Endodermal cell (in vitro differentiated cells): ENCODE measurements around the gene CHRNA3. TPM values are rescaled to one million over a fixed set of nuclear protein-coding genes. Genes with fewer than 3 reads are reported as not detected.
A peak's percentile ranks its signal among the peaks of the same experiment; 100 is the strongest.

ENCODE experiments used
- DNase-seq: peaks from one replicate; pipeline ENCODE4 v3.0.0-alpha.2; 2017
- H3K27ac ChIP-seq: 2 replicates; pipeline ENCODE4 v1.5.1; 2013; ENCODE audit warnings: mild to moderate bottlenecking, low read depth, low read length, moderate library complexity
- H3K27me3 ChIP-seq: 2 replicates; pipeline ENCODE4 v1.6.1; 2013; ENCODE audit warnings: mild to moderate bottlenecking, low read length, moderate library complexity; ENCODE audit not compliant: insufficient read depth, control insufficient read depth, poor library complexity, severe bottlenecking
- H3K36me3 ChIP-seq: 2 replicates; pipeline ENCODE4 v1.7.0; 2013; ENCODE audit warnings: mild to moderate bottlenecking, low read length, moderate library complexity; ENCODE audit not compliant: control insufficient read depth, insufficient read depth
- H3K4me1 ChIP-seq: one replicate; pipeline ENCODE4 v1.7.0; 2013; ENCODE audit warnings: low read length; ENCODE audit not compliant: control insufficient read depth, insufficient read depth
- H3K4me3 ChIP-seq: 2 replicates; pipeline ENCODE4 v1.5.1; 2013; ENCODE audit warnings: mild to moderate bottlenecking, low read length, moderate library complexity
- H3K9ac ChIP-seq: 2 replicates; pipeline ENCODE4 v1.6.1; 2013; ENCODE audit warnings: mild to moderate bottlenecking, low read length, moderate library complexity; ENCODE audit not compliant: poor library complexity, severe bottlenecking; ENCODE audit errors: extremely low read depth
- H3K9me3 ChIP-seq: 2 replicates; pipeline ENCODE4 v1.6.1; 2013; ENCODE audit warnings: mild to moderate bottlenecking, low read length, moderate library complexity; ENCODE audit not compliant: control insufficient read depth
- H3K27ac Mint-ChIP-seq: 2 replicates; pipeline ENCODE4 v1.8.0; 2020; ENCODE audit warnings: mixed read lengths
- H3K27me3 Mint-ChIP-seq: 2 replicates; pipeline ENCODE4 v1.8.0; 2021; ENCODE audit warnings: mild to moderate bottlenecking, mixed read lengths; ENCODE audit not compliant: insufficient read depth
- H3K36me3 Mint-ChIP-seq: 2 replicates; pipeline ENCODE4 v1.8.0; 2020; ENCODE audit warnings: low read depth, mixed read lengths
- H3K4me1 Mint-ChIP-seq: 2 replicates; pipeline ENCODE4 v1.8.0; 2020; ENCODE audit warnings: mixed read lengths
- H3K4me3 Mint-ChIP-seq: 2 replicates; pipeline ENCODE4 v1.8.0; 2020; ENCODE audit warnings: mild to moderate bottlenecking, moderate library complexity, mixed read lengths
- H3K9me3 Mint-ChIP-seq: 2 replicates; pipeline ENCODE4 v1.8.0; 2020; ENCODE audit warnings: mild to moderate bottlenecking, mixed read lengths
- WGBS, 2 experiments: methylation state at CpG; one replicate each; pipeline versions ENCODE4 v1.1.5 to v1.1.7; 2013; ENCODE audit warnings: missing lambda C conversion rate in 2 of 2, mixed read lengths in 1 of 2; ENCODE audit not compliant: insufficient coverage in 1 of 2, insufficient read length in 1 of 2; 5-methylcytosine and 5-hydroxymethylcytosine counted together
- total RNA-seq, 2 donors: library from RNA; stranded (reverse); fragmentation: NEBNext Ultra II Directional in 1 of 2; extraction: Animal tissue kit (Norgen Biotek cat#: 25700) in 1 of 2; gene quantifications; 2 replicates in 1 of 2; 3 replicates in 1 of 2; pipeline ENCODE4 v1.2.1, GENCODE V29; 2021
- TF ChIP-seq, protein P1 (sequence below): fragments of 200-600 bp; sonication (generic); conservative IDR thresholded peaks from 2 replicates; pipeline ENCODE4 v1.5.0; 2021; ENCODE audit warnings: antibody characterized with exemption, mild to moderate bottlenecking

CHRNA3 gene
- total RNA-seq, 2 donors from 2014 or later = 1.6 to 3.7 TPM

DNA sequence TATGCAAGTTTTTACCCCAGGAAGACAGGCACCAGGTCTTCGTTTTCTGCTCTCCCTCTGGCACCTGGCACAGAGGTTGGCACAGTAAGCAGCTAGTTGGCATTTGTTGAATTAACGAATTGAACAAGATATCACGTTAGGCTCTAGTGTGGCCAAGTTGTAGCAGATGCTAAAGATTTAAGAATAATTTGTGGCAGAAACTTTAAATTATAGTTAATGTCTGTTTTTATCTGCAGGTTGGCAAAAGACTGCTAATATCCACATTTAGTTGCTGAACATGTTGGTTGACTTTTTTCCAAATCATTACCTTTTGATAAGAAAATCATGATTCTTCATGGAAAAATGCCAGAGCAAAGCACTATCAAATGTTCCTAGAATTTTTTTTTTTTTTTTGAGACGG, 47.4 kb downstream of the CHRNA3 start:
- TF ChIP-seq, protein P1, sequence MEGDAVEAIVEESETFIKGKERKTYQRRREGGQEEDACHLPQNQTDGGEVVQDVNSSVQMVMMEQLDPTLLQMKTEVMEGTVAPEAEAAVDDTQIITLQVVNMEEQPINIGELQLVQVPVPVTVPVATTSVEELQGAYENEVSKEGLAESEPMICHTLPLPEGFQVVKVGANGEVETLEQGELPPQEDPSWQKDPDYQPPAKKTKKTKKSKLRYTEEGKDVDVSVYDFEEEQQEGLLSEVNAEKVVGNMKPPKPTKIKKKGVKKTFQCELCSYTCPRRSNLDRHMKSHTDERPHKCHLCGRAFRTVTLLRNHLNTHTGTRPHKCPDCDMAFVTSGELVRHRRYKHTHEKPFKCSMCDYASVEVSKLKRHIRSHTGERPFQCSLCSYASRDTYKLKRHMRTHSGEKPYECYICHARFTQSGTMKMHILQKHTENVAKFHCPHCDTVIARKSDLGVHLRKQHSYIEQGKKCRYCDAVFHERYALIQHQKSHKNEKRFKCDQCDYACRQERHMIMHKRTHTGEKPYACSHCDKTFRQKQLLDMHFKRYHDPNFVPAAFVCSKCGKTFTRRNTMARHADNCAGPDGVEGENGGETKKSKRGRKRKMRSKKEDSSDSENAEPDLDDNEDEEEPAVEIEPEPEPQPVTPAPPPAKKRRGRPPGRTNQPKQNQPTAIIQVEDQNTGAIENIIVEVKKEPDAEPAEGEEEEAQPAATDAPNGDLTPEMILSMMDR = no peak
- no peak overlapping the region for H3K4me3 ChIP-seq
- H3K27ac Mint-ChIP-seq = no peak overlapping the region
- no peaks in the 10 kb centered on the region for H3K27me3 Mint-ChIP-seq
- H3K9me3 Mint-ChIP-seq = no peaks in the 10 kb centered on the region
- no peaks in the 10 kb centered on the region for H3K4me1 Mint-ChIP-seq
- no peaks in the 10 kb centered on the region for H3K36me3 ChIP-seq
- no peak overlapping the region for H3K27ac ChIP-seq
- no peaks in the 10 kb centered on the region for H3K4me1 ChIP-seq
- no peak overlapping the region for H3K4me3 Mint-ChIP-seq
- H3K27me3 ChIP-seq = no peaks in the 10 kb centered on the region
- H3K36me3 Mint-ChIP-seq = no peaks in the 10 kb centered on the region
- DNase-seq = no peak
- no peak overlapping the region for H3K9ac ChIP-seq
- 93 to 100% methylated on average over 3 to 4 of the region's 4 CpGs for WGBS, 2 experiments
- no peaks in the 10 kb centered on the region for H3K9me3 ChIP-seq

DNA sequence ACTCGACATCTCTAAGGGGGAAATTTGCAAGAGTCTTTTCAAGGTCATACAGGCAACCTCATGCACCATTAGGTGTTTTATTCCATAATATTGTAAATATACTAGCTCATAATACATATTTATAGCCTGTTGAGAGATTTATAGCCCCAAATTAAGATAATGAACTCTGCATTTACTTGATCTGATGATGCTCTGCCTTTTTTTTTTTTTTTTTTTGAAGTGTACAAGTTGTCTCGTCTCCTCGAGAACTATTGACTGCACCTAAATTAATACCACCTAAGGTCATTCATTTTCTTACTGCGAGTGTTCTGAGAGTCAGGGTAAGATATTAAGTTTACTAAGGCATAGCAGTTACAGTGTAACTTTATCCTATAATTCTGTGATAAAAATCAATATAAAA, 49.4 kb downstream of the CHRNA3 start:
- no peak overlapping the region for H3K4me3 Mint-ChIP-seq
- H3K4me1 Mint-ChIP-seq = peaks cover 7% of the 10 kb centered on the region
- H3K36me3 Mint-ChIP-seq = no peaks in the 10 kb centered on the region
- H3K9me3 Mint-ChIP-seq = no peaks in the 10 kb centered on the region
- H3K27me3 Mint-ChIP-seq = no peaks in the 10 kb centered on the region
- Histone ChIP-seq H3K27ac (no peak overlapping the region), H3K9me3 (no peaks in the 10 kb centered on the region), H3K4me1 (no peaks in the 10 kb centered on the region), H3K27me3 (no peaks in the 10 kb centered on the region), H3K9ac (no peak overlapping the region), H3K36me3 (no peaks in the 10 kb centered on the region), H3K4me3 (no peak overlapping the region)
- no peak for DNase-seq
- 98% methylated on average over 2 of the region's 4 CpGs; no CpG with 5 or more reads in 1 of the 2 experiments for WGBS, 2 experiments
- H3K27ac Mint-ChIP-seq = no peak overlapping the region
- TF ChIP-seq, protein P1 = no peak

DNA sequence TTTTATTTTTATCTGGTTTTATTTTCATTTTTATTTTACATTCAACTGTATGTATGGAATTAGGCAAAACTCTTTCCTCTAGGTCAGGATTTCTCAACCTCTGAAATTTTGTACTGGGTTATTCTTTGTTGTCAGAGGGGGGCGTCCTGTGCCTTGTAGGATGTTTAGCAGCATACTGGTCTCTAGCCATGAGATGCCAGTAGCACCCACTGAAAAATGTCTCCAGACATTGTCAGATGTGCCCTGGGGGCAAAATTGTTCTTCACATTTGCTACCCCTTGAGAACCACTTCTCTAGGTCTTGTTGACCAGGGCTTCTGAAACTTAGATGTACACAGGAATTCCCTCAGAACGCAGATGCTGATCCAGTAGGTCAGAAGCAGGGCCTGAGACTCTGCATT, 50.1 kb downstream of the CHRNA3 start:
- Histone ChIP-seq H3K4me3 (no peak overlapping the region), H3K9me3 (no peaks in the 10 kb centered on the region), H3K36me3 (no peaks in the 10 kb centered on the region), H3K9ac (no peak overlapping the region), H3K27ac (no peak overlapping the region), H3K4me1 (no peaks in the 10 kb centered on the region), H3K27me3 (no peaks in the 10 kb centered on the region)
- TF ChIP-seq, protein P1 = peak; percentile 50
- H3K27ac Mint-ChIP-seq = no peak overlapping the region
- H3K4me1 Mint-ChIP-seq = peaks cover 10% of the 10 kb centered on the region
- no peaks in the 10 kb centered on the region for H3K36me3 Mint-ChIP-seq
- H3K4me3 Mint-ChIP-seq = no peak overlapping the region
- DNase-seq = no peak
- 75 to 100% methylated on average over 2 of the region's 2 CpGs for WGBS, 2 experiments
- H3K27me3 Mint-ChIP-seq = peaks cover 3% of the 10 kb centered on the region
- H3K9me3 Mint-ChIP-seq = no peaks in the 10 kb centered on the region
